Measurements from ENCODE around the gene CCDC12.
A peak's percentile ranks its signal among the peaks of the same experiment; 100 is the strongest.

The CCDC12 gene

DNA sequence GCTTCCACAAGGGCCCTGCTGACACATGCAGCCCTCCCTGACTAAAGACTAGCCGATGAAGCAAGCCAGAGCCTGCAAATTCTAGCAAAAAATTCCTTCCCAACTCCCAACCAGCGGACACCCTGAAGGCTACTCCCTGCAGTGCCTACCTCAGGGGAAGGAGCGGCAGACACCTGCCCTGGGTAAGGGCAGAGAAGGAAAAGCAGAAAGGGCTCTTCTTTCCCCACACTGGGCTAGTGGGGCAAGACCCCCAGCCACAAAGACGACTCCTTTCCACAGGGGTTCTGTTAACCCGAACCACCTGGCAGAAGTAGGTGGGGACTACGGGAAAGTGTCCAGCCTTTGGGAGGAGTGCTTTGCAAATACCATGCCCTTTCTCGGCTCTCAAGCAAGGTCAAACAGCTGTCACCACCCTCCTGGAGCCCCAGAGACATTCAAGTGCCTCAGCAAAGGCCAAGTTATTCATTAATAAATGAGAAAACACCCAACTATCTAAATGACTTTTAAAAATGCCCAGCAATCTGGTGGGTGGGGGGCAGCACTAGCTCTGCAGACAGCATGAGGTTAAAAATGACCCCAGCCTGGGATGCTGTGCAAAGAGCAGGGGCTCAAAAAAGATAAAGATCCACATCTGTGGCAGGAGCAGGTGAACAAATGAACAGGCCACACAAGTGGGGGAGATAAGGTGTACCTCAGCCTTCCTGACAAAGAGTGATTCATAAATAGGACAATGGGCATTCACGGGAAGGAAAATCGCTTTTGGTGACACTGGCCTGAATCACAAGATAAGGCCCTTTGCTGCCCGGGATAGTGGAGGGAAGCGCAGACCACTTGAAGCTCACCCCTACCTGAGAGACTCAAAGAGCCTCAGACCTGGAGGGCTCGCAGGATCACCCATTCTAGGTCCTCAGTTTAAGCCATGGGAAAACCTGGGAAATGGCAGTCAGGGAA is 33.0 kb downstream of the CCDC12 start:
- H3K27ac ChIP-seq: peak overlapping the region; percentile 89
- no peak for DNase-seq (ENCODE audit: low read depth, low spot score)

DNA sequence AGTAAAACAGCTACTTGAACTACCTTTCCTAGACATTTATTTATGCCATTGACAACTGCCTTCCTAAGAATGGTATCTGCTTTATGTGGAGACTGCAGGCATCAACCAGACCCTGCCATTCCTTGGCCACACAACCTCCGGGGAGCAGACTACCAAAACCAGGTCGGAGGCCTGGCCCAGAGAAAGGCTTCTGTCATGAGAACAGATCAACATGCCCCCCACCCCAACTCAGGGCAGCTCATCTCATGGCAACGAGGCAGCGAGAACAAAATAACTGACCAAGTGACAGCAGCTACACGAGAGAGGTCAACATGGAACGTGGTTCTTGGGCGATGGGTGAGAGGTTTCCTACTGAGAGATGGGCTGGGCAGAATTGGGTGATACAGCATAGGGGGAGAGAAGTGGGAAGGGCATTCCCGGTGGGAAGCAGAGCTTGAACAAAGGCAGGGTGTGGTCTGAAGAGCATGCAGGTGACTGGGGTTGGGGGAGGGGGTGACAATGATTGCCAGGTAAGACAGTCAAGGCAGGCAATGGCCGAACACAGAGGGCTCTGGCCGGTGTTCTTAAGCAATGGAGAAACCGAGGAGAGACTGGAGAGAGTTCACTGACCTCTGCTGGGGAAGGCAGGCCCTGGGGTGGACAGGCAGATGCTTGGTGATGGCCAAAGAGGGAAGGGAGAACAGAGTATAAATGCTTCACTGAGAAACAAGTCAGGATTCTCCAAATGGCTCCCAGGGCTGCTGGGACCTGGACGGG is 33.9 kb downstream of the CCDC12 start:
- peak overlapping the region; percentile 89 for H3K27ac ChIP-seq

DNA sequence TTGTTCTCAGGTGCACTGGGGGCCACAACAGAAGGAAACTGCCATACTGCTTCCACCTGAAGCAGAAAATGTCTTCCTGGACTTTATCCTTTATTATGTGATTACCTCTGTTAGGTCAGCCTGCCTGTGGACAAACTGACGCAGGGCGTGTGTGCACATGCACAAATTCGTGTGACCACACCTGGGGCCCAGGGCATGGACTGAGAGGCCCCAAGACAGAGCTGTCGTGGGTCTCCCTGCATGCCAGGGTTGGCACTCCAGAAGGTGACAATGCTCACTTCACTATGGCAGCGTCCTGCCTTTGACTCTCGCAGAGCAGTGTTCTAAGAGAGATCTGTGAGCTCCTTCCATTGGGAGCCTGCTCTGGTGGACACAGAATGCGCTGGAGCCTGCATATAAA is 34.5 kb downstream of the CCDC12 start:
- DNase-seq (ENCODE audit: low read depth, low spot score): no peak
- H3K27ac ChIP-seq: no peak overlapping the region

More for the DNA sequence above, 33.9 kb downstream of the CCDC12 start:
- no peak for DNase-seq (ENCODE audit: low read depth, low spot score)

DNA sequence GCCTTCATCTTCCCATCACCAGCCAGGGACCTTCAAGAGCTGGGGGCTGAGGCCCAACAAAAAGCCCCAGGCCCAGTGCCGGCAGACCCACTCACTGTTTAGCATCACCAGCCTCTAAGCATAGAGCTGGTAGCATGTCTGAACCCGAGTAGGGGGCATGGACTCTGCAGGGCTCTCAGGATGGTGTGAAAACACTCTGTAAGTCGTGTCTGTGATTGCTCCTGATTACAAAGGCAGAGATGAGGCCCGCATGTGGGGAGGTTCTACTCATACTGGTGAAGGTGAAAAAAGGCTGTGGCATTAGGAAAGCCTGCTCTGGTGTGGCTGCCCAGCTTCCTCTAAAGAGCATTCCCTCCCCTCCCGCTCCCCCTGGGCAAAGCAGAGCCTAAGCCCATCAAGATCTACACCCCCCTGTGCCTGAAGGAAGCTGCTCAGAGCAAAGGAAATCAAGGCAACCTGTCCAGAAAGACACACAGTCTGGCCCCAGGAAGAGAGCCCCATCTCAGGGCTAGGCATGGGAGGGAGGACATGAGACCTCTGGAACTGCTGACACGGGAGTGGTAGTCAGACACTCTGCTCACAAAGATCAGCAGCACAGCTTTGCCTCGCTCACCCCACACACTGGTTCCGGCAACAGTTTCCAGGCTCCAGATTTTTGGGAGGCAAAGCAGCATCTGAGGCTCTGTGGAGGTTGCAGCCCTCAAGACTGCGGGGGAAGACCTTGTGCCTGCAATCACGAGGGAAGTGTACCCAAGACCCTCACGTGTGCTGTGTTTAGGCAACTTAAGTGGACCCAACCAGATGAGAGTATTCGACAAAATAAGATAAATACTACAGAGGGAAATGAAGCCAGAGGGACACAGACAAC is 36.7 kb downstream of the CCDC12 start:
- no peak for DNase-seq (ENCODE audit: low read depth, low spot score)
- H3K27ac ChIP-seq: no peak overlapping the region

DNA sequence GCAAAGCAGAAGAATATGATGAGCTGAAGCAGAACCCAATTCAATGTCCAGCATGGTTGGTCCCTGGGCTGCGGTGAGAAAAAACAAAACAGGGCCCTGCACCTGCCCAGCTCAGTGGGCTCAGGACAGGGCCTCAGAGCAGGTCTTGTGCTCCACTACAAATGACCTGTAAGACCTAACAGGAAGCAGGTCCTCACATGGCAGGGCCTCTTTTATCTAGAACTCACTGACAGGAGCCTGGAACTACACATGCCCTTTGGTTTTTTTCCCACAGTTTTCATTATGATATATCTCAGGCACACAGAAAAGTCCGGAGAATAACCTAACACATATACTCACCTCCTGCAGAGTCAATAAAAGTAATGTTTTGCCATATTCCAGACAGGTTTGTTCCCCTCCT is 38.4 kb downstream of the CCDC12 start:
- no peak for DNase-seq (ENCODE audit: low read depth, low spot score)

DNA sequence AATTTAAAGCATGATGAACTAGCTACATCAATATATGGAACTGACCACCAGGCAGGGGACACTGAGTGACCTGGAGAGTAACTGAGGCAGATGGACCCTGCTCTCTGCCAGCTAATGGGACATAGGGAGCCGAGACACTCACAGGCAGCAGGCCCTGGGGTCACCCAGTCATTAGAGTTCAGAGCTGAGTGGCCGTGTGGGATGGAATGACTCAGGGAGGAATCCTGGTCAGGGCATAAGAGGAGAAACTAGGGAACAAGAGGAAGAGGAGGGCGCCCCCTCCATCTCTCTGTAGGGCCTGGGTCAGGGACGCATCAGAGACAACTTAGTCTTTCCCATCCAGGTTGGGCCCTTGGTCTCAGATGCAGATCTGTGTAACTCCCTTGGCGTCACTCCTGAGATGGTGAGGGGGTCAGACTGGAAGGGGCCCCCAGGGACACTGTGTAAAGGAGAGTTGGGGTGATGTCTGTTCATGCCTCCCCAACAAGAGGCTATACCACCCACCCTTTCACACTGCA is 39.8 kb downstream of the CCDC12 start:
- H3K27ac ChIP-seq: peak overlapping the region; percentile 98
- no peak for DNase-seq (ENCODE audit: low read depth, low spot score)

More for the DNA sequence above, 38.4 kb downstream of the CCDC12 start:
- H3K27ac ChIP-seq: no peak overlapping the region

DNA sequence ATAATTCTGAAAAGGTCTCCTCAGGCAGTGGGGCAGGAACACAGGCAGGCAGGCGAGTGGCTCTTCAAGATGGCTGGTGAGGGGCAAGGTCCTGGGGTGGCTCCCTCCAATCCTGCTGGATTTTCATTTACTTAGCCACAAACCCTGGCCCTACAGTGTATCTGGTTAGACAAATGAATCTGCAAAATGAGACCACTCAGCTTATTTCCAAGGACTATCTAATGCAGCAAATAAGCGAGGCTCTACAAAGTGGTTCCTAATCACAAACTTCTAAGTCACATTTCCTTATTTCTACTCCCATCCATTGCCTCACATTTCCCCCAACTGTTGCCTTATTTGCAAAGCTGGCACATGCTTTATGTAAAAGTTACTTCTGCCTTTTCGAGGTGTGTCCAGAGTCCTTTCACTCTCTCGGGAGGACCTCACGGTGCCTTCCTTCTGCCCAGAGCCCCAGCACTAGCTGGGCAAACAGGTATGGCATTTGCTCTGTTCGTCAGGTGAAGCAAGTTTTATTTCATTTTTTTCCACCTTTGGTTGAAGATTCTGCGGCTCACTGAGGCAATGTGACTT is 40.5 kb downstream of the CCDC12 start:
- peak overlapping the region; percentile 98 for H3K27ac ChIP-seq
- DNase-seq (ENCODE audit: low read depth, low spot score): no peak

DNA sequence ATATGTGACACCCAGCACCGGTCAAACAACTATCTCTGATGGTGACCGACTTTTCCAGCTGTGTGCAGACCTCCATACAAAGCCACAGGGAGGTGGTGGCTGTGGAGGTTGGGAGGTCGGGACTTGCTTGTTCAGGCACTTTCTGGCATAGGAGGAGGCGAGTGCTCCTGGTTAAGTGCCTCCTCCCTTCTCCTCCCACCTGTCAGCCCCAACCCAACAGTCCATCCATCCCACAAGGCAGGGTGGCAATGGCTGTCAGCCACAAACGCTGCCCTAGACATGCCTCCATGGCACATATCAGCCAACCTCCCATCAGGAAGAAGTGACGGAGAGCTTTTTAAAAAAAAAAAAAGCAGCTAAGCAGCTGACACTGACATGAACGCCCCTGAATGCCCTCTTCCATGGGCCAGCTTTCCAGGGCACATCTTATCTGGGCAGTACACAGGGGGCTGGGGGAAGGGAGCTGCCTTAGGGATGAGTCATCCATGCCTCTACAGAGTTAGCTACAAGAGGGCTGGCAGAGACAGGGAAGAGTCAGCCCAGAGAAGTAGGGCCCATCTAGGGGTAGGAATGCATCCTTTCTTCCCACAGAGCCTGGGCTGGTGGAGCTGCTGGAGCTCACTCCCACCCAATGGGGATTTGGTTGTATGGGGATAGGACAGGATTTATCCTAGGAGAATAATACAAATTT is 41.2 kb downstream of the CCDC12 start:
- peak; percentile 65 for DNase-seq (ENCODE audit: low read depth, low spot score)
- H3K27ac ChIP-seq: peak overlapping the region; percentile 98

DNA sequence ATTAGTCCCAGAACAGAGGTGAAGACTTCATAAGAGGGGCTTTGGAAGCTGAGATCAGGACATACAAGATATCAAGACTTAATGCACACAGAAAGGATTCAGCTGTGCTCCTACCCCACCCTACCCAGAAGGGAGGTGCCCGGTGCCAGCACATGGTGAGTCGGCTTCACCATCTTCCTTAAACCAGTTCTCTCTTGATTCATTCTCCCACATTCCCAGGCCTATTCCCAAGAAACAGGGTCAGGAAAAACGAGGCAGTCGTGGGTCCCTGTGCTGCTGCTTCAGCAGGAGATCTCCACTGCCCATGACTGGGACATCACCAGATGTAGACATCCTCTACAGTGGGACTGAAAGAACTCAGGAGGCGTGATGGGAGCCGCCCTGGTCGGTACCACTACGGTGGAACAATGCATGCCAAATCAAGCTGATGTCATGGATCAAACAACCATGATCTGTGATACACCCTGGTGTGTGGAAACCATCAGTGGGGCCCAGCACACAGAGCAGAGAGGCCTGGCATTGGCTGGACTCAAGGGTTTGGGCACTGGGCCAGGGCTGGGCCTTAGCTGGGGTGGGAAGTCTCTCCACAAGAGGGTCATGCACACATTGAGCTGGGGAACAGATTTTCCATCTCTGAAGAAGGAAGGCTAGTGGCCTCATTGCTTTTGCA is 41.9 kb downstream of the CCDC12 start:
- H3K27ac ChIP-seq: peak overlapping the region; percentile 98
- peak; percentile 50 for DNase-seq (ENCODE audit: low read depth, low spot score)

DNA sequence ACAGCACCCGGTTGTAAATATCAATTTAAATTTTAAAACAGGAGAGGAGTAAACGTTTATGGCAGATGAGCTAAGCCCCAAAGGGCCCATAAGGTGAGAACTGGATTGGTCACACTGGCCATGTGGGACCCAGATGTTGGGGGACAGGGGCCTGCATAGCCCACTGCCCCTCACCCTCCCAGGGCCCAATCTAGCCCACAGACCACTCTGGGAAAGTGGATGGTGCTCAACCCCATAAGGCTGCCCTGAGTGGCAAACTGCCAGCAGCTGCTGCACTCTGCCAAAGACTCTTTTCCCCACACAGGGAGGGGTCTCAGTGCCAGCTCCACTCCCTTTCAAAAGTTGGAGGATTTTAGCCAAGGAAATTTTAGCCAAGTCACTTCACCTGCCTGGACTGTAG is 42.5 kb downstream of the CCDC12 start:
- no peak for DNase-seq (ENCODE audit: low read depth, low spot score)
- H3K27ac ChIP-seq: peak overlapping the region; percentile 98

DNA sequence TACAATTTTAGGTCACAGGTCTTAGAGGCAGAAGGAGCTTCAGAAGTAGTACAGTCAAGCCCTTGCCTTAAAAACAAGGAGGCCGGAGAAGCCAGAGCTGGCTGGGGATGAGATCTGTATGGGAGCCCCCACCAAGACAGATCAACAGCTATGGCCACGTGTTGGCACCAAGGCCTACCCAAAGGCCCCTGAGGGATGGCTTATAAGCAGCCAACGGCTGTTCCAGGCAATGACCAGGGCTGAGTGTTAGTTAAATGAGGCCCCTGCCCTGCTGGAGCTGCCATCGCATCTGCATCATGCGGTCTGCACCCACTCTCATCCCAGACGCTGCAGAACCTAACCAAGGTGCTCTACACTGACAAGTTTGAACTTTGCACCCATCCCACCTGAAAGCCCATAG is 43.3 kb downstream of the CCDC12 start:
- H3K27ac ChIP-seq: peak overlapping the region; percentile 98
- no peak for DNase-seq (ENCODE audit: low read depth, low spot score)

DNA sequence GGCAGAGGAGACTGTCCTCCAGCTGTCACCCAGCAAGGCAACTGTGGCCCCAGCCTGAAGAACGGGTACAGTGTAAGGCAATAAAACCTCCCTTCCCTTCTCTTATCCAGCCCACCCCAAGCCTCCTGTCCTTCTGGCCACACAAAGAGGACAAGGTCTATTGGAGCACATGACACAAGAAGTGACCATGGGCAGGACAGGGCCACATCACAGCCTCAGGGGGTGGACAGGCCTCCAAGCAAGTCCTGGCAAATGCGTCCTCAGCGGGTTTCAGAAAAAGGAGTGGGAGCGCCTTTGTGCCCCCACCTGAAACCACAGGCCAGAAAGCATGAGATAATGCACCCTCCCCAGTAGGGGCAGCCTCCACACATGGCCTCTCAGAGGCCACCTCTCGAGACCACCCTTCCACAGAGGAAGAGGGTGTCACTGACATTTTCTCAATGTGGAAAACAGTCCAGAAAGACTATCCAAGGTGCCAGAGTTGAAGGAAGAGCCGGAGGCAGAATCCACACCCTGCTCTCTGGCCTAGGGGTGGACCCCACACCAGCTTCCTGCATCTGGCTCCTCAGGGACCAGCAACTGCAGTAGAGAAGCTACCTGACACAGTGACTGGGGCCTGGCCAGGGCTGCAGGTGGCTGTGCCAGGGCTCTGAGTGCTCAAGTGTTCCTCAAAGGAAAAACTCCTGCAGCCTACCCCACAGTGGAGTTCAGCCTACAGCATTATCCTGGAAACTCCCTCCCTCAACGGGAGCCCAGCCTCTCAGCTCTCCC is 43.9 kb downstream of the CCDC12 start:
- peak overlapping the region; percentile 98 for H3K27ac ChIP-seq
- no peak for DNase-seq (ENCODE audit: low read depth, low spot score)

DNA sequence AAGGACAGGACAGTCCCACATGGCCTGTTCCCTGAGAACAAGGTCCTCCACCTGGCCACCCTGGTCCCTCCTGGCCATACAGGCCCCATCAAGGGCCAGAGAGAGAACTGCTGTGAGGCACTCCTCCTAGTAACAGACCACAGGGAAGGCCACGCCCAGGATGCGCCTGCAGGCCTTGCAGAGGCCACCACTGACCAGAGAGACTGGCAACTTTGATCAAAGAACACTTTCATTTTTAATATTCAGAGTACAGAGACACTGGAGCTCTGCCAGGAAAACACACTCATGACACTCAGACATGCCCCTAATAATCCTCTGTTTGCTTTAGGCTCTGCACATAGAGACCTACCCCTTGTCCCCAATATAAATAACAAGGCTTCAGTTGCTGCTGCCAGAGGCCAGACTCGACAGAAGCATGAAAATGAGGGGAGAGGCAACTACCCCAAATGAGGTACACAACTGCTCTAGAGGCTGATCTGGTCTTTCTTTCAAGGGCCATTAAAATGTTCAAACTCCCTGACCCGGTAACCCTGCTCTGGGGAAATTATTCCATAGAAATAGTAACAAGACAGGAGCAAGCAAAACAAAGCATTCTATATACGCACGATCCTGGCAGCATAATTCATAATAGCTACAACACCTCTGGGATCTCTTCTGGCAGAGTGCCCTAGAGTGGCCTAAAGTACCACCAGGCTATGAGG is 44.8 kb downstream of the CCDC12 start:
- no peak for DNase-seq (ENCODE audit: low read depth, low spot score)

DNA sequence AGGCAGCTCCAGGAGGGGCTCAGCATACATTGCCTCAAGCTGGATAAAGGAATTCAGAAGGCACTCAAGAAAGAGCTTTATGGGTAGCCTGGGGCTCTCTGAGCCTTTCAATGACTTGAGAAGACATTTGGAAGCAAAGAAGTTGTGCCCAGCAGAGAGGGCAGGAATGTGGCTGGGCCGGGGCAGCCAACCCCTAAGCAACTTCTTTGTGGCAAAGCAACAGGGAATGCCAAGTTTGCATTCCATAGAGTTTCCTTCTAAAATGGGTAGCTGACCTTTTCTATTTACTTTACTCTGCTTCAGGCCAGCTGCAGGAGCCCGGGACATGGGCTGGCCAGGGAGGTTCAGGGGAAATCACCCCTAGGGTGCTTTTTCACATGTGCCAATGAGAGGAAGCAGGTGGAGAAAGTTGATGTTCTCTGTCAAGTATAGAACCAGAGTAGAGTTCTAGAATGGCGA is 45.6 kb downstream of the CCDC12 start:
- DNase-seq (ENCODE audit: low read depth, low spot score): no peak
- H3K27ac ChIP-seq: peak overlapping the region; percentile 98

More for the DNA sequence above, 44.8 kb downstream of the CCDC12 start:
- peak overlapping the region; percentile 98 for H3K27ac ChIP-seq

DNA sequence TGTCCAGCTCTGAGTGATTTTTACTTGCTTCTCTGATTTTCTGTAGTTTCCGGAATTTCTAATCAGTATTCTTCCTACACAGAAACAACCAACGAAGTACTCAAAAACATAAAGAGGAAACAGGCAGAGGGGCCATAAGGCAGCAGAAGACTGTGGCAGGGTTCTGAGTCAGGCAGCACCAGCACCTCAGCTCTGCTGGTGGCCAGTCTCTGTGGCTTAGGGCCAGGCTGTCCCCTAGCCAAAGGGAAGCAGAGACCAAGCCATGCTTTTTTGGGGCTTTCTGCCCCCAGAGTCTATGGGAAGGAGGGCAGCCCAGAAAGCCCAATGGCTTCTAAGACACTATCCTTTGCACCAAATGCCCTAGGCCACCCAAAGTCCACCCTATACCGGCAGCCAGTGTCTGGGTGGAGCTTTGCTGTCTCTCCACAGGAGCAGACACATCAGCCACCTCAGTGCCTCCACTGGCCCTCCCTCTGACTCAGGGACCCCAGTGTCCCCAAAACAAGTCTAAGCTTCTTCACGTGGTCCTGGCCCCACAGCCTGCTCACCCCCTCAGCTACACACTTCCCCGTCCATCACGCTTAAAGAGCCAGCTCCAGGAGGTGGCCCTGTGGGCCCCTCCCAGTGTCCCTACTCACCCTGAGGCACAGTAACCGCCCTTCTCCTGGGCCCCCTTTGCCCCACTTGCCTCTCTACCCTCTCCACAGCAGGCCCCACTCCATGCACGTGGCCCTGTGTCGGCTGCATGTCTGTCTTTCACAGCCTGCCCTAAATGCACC is 46.2 kb downstream of the CCDC12 start:
- H3K27ac ChIP-seq: peak overlapping the region; percentile 98
- no peak for DNase-seq (ENCODE audit: low read depth, low spot score)

DNA sequence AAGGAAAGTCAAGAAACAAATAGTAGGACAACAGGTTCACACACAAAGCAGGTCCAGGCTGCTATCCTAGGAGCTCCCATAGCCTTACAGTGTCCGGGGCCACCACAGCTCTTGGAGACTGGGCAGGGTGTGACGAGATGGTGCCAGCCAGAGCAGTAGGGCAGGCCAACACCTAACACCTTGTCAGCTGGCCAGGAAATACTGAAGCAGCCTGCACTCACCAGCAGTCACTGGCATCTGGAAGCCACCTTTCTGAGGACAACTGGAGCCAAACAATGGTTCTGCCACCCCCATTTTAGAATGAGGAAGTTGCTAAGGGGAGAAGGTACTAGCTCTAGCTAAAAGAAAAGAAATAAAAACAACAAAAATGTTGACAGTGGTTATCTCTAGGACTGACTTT is 47.2 kb downstream of the CCDC12 start:
- peak overlapping the region; percentile 98 for H3K27ac ChIP-seq
- no peak for DNase-seq (ENCODE audit: low read depth, low spot score)
